Raji (cell line): ENCODE results near the gene ZNF529.

Experiments
- POLR2A ChIP-seq: IDR thresholded peaks from 2 replicates; pipeline ENCODE4 v1.6.1; 2011; ENCODE audit warnings: low read depth, low read length, control low read depth; ENCODE audit not compliant: insufficient read depth

The ZNF529 gene

DNA sequence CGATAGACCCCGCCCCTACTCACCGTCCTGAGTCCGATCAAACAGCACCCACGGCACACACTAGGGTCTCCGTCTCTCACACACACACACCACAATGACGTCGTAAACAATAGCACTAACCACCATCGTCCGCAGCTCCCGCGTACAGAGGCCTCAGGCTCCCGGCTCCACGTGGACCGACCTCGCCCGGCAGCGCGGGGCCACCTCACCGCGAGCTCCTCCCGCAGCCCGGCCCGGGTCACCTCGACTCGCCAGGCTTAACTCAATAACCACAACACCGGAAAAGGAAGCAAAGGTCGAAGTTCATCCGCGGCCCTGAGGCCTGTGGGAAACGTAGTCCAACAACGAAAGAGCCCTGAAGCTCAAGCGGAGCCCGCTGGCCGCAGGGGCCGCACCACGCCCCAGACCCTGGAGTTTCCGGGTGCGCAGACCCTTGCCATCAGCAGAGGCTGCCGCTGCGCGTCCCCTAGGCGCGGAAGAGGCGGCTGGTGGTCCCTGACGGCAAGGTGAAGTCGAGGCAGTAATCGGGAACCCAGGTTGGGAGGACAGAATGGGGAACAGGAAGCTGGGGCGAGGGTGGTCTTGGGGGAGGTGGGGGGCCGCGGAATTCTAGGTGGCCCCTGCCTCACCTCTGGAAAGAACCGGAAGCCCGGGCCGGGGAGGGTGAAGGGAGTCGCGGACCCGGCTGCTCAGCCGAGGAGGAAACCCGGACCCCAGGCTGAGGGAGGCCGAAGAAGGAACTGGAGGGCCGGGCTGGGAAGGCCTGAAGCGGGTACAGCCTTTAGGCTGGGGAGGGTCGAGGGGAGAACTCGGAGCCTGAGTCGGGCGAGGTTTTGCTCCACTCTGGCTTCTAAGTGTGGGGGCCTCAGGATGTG is at the start of gene ZNF529:
TSS of gene ZNF529 (minus strand) at position 273 of the 875 bp plus-strand sequence. CDS start 946 bp downstream, outside the sequence.
- peak; percentile 33; the same call in 1 of the 2 replicates for TF ChIP-seq POLR2A

DNA sequence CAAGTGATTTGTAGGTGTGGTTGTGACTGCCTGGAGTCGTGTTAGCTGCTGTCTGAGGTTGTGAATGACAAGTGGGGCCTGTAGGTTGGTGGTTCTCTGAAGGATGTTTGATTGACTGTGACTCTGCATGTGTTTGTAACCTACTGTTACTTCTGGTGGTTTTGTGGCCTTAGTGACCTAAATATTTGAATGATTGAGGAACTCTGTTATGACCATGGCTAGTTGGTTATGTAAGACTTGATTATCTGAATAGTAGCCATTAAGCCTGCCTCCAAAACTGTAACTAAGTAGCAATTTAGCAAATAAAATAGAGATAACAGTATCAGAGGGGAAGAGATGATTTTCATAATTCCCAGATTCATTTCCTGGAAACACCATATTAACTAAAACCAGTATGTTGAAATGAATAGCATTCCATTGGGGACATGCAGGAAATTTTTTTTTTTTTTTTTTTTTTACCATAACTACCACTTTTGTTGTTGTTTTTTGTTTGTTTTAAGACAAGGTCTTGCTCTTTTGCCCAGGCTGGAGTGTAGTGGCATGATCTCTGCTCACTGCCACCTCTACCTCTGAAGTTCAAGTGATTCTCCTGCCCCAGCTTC is 32.9 kb upstream of the ZNF529 start:
- TF ChIP-seq POLR2A = no peak

DNA sequence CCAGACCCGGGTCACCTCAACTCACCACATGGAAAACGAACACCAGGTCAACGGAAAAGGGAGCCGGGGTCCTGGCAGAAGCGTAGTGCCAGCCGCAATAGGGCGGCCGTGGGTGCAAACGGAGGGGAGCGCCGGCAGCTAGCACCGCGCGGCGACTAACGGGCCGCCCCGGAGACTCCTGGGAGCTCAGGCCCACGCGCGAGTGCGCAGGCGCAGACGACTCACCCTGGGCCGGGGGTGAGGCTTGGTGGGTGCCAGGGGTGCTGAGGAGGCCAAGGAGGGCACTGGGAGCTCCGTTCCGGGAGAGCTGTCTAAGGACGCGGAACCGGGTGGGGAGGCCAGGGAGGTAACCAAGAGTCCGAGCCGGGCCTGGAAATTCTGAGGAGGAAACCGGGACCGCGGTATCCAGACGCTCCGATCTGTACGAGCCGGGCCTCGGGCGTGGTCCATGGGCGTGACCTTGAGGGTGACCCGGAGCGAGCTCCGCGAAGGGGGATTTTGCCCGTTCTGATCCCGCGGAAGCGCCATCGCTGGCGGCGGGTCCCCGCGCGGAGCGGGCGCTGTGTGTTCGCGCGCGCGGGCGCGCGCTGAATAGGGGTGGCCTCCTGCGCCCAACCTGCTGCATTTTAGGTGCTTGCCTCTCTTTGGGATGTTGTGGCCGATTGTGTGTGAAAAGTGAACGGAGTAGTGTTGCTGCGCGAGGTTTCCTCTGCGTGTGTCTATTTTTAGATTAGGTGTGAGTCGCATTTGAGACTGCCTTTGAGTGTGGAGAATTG is 32.2 kb upstream of the ZNF529 start, which contains the start of gene ZNF382:
TSS of gene ZNF382 (plus strand) at position 213 of the 776 bp plus-strand sequence. CDS start 4,602 bp downstream, outside the sequence.
- TF ChIP-seq POLR2A = no peak

DNA sequence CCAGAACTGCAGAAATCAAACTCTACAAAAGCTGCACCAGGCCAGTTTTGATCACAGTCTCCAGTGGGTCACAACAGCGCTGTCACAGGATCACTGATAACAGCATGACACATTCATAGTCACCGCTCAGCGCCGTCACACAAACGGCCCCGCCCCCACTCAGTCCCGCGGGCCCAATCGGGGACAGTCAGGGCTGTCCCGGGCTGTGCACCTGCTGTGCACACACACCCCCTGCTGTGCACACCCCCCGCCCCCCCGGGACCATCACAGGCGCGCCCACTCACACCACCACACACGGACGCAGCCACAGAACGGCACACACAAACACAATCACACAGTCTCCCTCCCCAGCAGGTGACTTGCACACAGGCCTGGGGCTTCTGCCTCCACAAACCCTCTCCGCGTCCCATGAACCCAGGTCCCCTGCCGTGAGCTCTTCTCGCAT is 31.6 kb upstream of the ZNF529 start:
- TF ChIP-seq POLR2A = no peak

DNA sequence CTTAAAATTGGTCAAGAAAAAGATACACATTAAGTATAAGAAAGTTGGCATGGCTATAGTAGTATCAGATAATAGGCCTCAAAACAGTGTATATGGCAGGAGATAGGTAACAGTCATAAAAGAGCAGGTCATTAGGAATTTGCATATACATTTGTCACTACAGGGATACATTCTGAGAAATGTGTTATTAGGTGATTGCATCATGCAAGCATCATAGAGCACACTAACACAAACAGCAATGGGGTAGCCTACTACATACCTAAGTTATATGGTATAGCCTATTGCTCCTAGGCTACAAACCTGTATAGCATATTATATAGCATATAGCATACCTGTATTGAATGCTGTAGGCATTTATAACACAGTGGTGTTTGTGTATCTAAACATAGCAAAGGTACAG is 6.2 kb upstream of the ZNF529 start:
- no peak for TF ChIP-seq POLR2A

DNA sequence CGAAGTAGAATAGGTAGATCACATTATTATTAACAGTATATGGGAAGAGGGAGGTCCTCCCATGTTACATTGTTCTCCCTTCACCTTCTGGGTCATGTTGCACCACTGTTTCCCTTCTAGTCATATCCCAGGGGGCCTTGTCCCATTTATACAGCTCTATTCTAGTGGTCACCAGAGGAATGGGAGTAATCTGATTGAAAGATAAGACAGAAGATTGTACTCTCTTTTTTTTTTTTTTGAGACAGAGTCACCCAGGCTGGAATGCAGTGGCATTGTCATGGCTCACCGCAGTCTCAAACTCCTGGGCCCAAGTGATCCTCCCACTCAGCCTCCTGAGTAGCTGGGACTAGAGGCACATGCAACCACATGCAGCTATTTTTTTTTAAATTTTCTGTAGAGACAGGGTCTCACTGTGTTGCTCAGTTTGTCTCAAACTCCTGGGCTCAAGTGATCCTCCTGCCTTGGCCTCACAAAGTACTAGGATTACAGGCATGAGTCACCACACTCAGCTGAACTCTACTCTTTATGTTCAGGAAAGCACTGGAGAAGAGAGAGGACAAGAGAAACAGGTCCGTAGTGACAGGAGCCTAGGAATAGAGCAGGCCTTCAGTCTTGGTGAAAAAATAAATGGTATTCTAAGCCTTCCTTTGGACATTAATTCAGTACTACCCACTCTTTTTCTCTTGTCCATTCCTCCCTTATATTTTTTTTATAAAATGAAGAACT is 4.3 kb upstream of the ZNF529 start:
- no peak for TF ChIP-seq POLR2A

DNA sequence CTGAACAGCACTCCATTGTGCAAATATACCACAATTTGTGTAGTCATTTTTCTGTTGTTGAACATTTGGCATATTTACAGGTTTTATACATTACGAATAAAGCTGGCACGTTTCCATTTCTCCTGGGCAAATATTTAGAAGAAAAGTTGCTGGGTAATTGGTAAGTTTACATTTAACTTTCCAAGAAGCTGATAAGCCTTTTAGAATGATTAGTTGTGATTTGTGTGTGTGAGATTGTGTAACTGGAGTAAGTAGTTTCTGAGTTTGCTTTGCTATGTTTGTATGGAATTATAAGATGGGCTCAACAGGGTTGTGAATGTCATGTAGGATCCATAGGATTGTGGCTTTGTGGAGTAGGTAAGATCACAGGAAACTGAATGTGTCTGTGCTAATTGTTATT is 1.6 kb upstream of the ZNF529 start:
- TF ChIP-seq POLR2A = no peak

DNA sequence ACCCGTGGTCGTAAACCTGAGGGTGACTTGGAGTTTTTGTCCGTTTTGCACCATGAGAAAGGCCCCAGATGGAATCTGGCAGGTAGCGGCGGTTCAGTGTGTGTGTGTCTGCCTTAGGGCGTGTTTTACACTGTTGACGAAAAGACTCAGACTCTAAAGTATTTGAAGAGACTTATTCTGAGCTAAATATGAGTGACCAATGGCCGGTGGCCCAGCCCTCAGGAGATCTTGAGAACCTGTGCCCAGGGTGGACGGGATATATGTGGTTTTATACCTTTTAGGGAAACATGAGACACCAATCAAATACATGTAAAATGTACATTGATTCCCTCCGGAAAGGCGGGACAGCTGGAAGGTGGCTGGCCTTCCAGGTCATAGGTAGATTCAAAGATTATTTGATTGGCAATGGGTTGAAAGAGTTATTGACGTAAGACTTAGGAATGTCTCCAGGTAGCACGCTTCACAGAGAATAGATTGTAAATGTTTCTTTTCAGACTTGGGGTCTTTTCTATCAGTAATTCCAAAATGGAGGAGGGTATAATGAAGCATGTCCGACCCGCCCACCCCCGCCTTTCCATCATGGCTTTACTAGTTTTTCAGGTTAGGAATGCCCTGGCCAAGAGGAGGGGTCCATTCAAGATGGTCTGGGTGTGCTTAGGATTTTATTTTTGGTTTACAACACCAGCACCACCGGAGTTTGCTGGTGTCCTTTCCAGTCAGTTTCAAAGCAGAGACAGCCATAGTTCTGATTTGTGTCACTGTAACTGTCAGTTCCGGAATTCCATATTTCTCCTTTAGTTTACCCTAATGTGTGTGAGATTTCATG is 1.0 kb upstream of the ZNF529 start:
- no peak for TF ChIP-seq POLR2A

DNA sequence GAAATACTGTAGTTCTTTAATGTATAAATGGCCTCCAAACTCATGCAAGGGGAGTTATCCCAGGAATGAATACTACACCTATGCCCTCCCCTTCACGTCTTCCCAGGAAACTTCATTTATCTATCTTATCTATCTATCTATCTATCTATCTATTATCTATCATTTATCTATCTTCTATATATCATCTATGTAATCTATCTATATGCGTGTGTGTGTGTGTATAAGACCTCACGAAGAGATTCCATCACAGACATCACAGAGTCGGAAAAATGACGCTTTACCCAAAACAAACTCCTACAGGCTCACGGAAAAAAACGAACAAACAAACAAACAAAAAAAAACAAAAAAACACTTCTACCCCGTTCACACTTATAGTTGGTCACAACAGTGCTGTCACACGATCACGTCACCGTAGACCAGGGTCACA is 486 bp downstream of the ZNF529 start:
- TF ChIP-seq POLR2A = no peak

DNA sequence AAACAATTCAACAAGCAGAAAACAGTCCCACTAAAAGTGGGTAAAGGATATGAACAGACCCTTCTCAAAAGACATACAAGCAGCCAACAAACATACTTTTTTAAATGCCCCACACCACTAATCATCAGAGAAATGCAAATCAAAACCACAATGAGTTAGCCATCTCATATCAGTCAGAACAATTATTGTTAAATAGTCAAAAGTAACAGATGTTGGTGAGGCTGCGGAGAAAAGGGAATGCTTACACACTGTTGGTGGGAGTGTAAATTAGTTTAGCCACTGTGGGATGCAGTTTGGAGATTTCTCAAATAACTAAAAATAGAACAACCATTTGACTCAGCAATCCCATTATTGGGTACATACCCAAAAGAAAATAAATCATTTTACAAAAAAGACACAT is 8.7 kb downstream of the ZNF529 start:
- no peak for TF ChIP-seq POLR2A

DNA sequence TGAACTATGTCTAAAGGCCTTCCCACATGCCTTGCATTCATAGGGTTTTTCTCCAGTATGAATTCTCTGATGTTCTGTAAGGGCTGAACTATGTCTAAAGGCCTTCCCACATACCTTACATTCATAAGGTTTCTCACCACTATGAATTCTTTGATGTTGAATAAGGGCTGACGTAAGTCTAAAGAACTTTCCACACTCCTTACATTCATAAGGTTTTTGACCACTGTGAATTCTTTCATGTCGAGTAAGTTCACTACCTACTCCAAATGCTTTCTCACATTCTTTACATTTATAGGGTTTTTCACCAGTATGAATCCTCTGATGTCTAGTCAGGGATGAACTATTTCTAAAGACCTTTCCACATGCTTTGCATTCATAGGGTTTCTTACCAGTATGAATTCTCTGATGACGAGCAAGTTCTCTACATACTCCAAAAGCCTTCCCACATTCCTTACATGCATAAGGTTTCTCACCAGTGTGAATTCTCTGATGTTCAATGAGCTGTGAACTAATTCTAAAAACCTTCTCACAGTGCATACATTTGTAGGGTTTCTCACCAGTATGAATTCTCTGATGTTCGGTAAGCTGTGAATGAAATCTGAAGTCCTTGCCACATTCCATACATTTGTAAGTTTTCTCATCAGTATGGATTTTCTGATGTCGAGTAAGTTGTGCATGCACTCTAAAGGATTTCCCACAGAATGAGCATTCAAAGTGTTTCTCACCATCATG is 25.9 kb downstream of the ZNF529 start:
- no peak for TF ChIP-seq POLR2A

DNA sequence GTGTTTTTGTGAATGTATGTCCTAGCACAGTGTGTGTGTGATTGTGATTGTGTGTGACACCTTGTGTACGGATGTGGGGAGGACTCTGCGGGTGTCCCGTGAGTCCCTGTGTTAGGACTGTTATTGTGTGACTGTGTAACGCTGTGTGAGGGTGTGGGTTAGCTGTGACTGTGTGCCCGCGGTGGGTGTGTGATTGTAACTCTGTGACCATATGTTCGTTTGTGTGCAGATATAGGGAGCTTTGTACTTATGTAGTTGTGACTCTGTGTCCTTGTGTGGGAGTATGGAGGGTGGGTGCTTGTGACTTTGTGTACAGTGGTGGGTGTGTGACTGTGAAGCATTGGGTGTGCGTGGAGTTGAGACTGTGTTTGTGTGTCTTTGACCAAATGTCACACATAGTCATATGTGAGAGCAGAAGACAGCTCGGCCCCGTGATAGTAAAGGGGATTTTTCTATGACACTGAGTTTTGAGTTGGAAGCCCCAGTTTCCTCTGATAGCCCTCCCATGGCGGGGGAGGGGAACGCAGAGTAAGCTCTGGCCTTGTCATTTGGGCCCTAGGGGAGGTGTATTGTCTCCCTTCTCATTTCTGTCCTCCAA is 44.1 kb downstream of the ZNF529 start:
- no peak for TF ChIP-seq POLR2A
